Testis (tissue), 2 donors: ENCODE data around the gene FOXI1.

Experiments
- CTCF ChIP-seq, 3 experiments: fragments of 450-650 bp in 2 of 3; fragments of 200-600 bp in 1 of 3; sonication (generic) in 1 of 3; IDR thresholded peaks; one replicate each; pipeline ENCODE4 v1.5.1; 2016 to 2019; ENCODE audit warnings: antibody characterized with exemption in 3 of 3, mild to moderate bottlenecking in 2 of 3, moderate library complexity in 1 of 3
- POLR2A ChIP-seq: fragments of 450-650 bp; IDR thresholded peaks from one replicate; pipeline ENCODE4 v1.6.1; 2017; ENCODE audit warnings: antibody characterized with exemption, mild to moderate bottlenecking, moderate library complexity

GRCh38 chr5:170080786-170081445 lies 24.8 kb upstream of the FOXI1 start:
- no peak for TF ChIP-seq CTCF (IDR thresholded peaks at IDR 0.05)
- TF ChIP-seq POLR2A = no peak
